Osteoblast (primary cell): ENCODE data around the gene RBPJL. TPM values are rescaled to one million over a fixed set of nuclear protein-coding genes. Genes with fewer than 3 reads are reported as not detected.

Experiments
- DNase-seq: peaks from one replicate; pipeline ENCODE4 v3.0.0; 2011; ENCODE audit warnings: low spot score, mixed read lengths; ENCODE audit not compliant: insufficient read length; ENCODE audit errors: missing footprints
- H2AFZ ChIP-seq: 2 replicates; pipeline ENCODE4 v1.6.0; 2011; ENCODE audit warnings: mild to moderate bottlenecking, low read length
- H3K27ac ChIP-seq: 2 replicates; pipeline ENCODE4 v1.5.1; 2011; ENCODE audit warnings: mild to moderate bottlenecking, low read depth, low read length, moderate library complexity
- H3K27me3 ChIP-seq: 2 replicates; pipeline ENCODE4 v1.6.0; 2012; ENCODE audit warnings: mild to moderate bottlenecking, control low read depth, inconsistent platforms, low read length, moderate library complexity; ENCODE audit not compliant: insufficient read depth
- H3K36me3 ChIP-seq: 2 replicates; pipeline ENCODE4 v1.5.1; 2011; ENCODE audit warnings: mild to moderate bottlenecking, low read length, control low read depth, moderate library complexity; ENCODE audit not compliant: insufficient read depth
- H3K4me1 ChIP-seq: 2 replicates; pipeline ENCODE4 v1.5.1; 2011; ENCODE audit warnings: mild to moderate bottlenecking, low read length, control low read depth, moderate library complexity; ENCODE audit not compliant: insufficient read depth
- H3K4me2 ChIP-seq: 2 replicates; pipeline ENCODE4 v1.6.0; 2011; ENCODE audit warnings: mild to moderate bottlenecking, low read length; ENCODE audit not compliant: insufficient read depth
- H3K4me3 ChIP-seq: fragments of 200-600 bp; sonication (generic); 3 replicates; pipeline ENCODE4 v1.5.1; 2012; ENCODE audit warnings: mild to moderate bottlenecking, low read length, inconsistent platforms; ENCODE audit not compliant: insufficient read depth
- H3K79me2 ChIP-seq: 2 replicates; pipeline ENCODE4 v1.6.0; 2012; ENCODE audit warnings: mild to moderate bottlenecking, low read length, control low read depth, inconsistent platforms; ENCODE audit not compliant: insufficient read depth
- H3K9me3 ChIP-seq: 2 replicates; pipeline ENCODE4 v1.5.1; 2011; ENCODE audit warnings: low read depth, low read length, control low read depth
- H4K20me1 ChIP-seq: 2 replicates; pipeline ENCODE4 v1.6.0; 2012; ENCODE audit warnings: mild to moderate bottlenecking, low read length, control low read depth; ENCODE audit not compliant: insufficient read depth
- total RNA-seq: library from RNA; depleted of rRNA; stranded (reverse); fragments of >200 nt; gene quantifications from 2 replicates; pipeline ENCODE4 v1.2.3, GENCODE V29; 2012
- TF ChIP-seq, protein P1 (sequence below): IDR thresholded peaks from 2 replicates; pipeline ENCODE4 v1.5.1; 2011; ENCODE audit warnings: mild to moderate bottlenecking, low read depth, low read length, moderate library complexity; ENCODE audit errors: extremely low read depth

RBPJL gene
- total RNA-seq, 1 donor: not detected

DNA sequence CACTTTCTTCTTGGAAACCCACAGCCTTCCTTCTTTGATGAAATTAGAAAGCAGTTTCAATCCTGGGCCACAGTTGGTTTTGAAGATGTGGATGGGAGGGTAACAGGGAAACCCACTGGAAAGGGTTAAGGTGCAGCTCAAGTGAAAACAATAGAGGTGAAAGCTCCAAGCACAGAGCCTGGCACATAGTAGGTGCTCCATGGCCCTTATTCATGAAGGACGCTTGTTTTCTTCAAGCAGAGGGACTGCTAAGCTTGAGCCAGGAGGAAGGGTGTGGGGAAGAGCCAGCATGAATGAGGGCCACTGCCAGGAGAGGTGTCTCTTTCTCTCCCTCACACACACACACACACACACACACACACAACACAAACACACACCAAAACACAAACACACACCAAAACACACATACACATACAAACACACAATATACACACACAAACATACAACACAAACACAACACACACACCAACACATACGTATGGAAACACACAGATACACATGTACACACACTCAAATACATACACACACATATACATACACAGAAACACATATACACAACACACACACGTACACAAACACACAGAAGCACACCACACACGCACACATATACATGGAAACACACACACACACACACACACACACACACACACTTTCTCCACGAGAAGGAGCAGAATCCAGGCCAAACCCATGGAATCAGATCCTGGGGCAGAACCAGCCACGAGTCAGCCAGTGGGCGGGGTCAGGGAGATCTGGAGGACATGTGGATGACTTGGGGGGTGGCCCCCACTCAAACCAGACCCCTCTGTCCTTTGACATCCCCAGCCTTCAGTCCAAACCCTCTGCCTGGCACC is 23.7 kb upstream of the RBPJL start:
- Histone ChIP-seq H3K4me3 (no peak overlapping the region), H3K4me1 (no peaks in the 10 kb centered on the region), H3K79me2 (no peaks in the 10 kb centered on the region), H3K4me2 (no peak overlapping the region), H4K20me1 (no peaks in the 10 kb centered on the region), H3K9me3 (no peaks in the 10 kb centered on the region), H2AFZ (no peak overlapping the region), H3K27me3 (peaks cover 3% of the 10 kb centered on the region), H3K36me3 (no peaks in the 10 kb centered on the region), H3K27ac (no peak overlapping the region)
- DNase-seq: no peak
- TF ChIP-seq, protein P1, sequence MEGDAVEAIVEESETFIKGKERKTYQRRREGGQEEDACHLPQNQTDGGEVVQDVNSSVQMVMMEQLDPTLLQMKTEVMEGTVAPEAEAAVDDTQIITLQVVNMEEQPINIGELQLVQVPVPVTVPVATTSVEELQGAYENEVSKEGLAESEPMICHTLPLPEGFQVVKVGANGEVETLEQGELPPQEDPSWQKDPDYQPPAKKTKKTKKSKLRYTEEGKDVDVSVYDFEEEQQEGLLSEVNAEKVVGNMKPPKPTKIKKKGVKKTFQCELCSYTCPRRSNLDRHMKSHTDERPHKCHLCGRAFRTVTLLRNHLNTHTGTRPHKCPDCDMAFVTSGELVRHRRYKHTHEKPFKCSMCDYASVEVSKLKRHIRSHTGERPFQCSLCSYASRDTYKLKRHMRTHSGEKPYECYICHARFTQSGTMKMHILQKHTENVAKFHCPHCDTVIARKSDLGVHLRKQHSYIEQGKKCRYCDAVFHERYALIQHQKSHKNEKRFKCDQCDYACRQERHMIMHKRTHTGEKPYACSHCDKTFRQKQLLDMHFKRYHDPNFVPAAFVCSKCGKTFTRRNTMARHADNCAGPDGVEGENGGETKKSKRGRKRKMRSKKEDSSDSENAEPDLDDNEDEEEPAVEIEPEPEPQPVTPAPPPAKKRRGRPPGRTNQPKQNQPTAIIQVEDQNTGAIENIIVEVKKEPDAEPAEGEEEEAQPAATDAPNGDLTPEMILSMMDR: no peak

DNA sequence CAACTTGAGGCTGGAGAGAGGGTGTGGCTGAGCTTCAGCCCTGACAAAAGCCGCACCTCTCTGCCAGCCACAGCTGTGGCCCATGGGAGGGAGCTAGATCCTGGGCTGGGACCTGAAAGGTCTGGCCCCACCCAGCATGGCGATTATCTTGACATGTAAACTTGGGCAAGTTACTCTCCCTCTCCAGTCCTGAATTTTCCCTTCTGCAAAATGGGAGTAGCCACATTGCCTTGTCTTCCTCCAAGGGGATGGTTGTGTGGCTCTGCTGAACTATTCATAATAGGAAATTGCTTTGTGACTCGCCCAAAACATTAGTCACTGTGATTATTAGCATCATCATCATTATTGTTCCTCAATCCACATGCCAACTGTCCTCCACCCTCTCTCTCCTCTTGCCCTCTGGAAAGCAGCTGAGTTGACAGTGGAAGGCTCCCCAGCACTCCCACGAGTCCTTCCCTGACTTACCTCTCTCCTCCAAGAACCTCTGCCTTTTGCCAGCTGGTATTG is 23.0 kb upstream of the RBPJL start:
- Histone ChIP-seq H3K36me3 (no peaks in the 10 kb centered on the region), H4K20me1 (no peaks in the 10 kb centered on the region), H3K4me2 (no peak overlapping the region), H3K79me2 (no peaks in the 10 kb centered on the region), H3K4me3 (no peak overlapping the region), H3K27me3 (peaks cover 3% of the 10 kb centered on the region), H3K9me3 (no peaks in the 10 kb centered on the region), H3K27ac (no peak overlapping the region), H2AFZ (no peak overlapping the region), H3K4me1 (no peaks in the 10 kb centered on the region)
- peak; percentile 59 for DNase-seq
- TF ChIP-seq, protein P1: no peak

DNA sequence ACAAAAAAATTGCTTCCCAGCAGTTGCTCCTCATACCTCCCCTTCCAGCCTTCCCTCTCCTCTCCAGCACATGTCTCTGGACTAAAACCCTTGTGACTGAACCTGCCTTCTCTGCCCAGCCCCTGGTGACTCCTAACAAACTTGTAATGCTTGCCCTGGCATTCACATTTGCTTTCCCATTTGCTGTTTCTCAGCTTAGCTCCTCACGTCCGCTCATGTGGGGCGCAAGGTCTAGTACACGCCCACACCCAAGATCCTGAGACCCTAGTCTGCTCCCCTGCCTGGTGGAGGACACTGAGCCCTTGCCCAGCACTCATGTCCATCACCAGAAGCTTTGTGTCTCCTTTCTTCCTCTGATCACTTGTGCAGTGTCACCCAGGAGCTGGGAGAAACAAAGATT is 18.3 kb upstream of the RBPJL start:
- no peak overlapping the region for H3K4me3 ChIP-seq
- no peak overlapping the region for H3K4me2 ChIP-seq
- no peaks in the 10 kb centered on the region for H3K36me3 ChIP-seq
- peaks cover 5% of the 10 kb centered on the region for H3K4me1 ChIP-seq
- H2AFZ ChIP-seq: no peak overlapping the region
- no peaks in the 10 kb centered on the region for H3K9me3 ChIP-seq
- TF ChIP-seq, protein P1: no peak
- no peak for DNase-seq
- peaks cover 14% of the 10 kb centered on the region for H3K27me3 ChIP-seq
- H3K79me2 ChIP-seq: no peaks in the 10 kb centered on the region
- no peaks in the 10 kb centered on the region for H4K20me1 ChIP-seq
- no peak overlapping the region for H3K27ac ChIP-seq

DNA sequence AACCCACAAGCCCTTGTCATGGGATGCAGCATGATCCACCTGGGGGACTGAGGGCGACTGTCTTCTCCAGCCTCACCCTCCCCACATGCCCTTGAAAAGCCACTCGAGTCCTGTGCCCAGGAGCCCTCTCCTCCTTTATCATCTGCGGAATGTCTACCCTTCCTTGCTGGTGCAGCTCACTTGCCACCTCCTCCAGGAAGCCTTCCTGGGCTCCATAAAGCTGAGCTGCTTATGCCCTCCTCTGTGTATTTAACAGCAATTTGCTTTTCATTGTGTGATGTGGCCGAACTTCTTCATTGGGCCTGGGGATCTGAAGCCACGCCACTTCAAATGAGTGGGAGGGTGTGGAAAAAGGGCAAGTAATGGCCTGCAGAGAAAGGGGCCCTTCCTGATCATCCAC is 17.8 kb upstream of the RBPJL start:
- DNase-seq: no peak
- H3K4me1 ChIP-seq: peaks cover 7% of the 10 kb centered on the region
- H3K4me3 ChIP-seq: no peak overlapping the region
- no peaks in the 10 kb centered on the region for H3K9me3 ChIP-seq
- no peak overlapping the region for H3K27ac ChIP-seq
- no peaks in the 10 kb centered on the region for H4K20me1 ChIP-seq
- no peak overlapping the region for H3K4me2 ChIP-seq
- TF ChIP-seq, protein P1: no peak
- H2AFZ ChIP-seq: no peak overlapping the region
- no peaks in the 10 kb centered on the region for H3K36me3 ChIP-seq
- peaks cover 14% of the 10 kb centered on the region for H3K27me3 ChIP-seq
- H3K79me2 ChIP-seq: no peaks in the 10 kb centered on the region
